GM21619 (cell line): Measurements from ENCODE around the gene ACVRL1.

Experiments used
- ATAC-seq: cut with Tn5 transposase; IDR thresholded peaks from one replicate; pipeline ENCODE4 v1.9.1; 2021; ENCODE audit not compliant: unreplicated experiment

ACVRL1 gene

GRCh38 chr12:51896236-51896635 is 11.1 kb upstream of the ACVRL1 start:
- no peak for ATAC-seq

- ATAC-seq = no peak
These were observed 10.1 kb upstream of the ACVRL1 start for GRCh38 chr12:51897181-51897580.

DNA sequence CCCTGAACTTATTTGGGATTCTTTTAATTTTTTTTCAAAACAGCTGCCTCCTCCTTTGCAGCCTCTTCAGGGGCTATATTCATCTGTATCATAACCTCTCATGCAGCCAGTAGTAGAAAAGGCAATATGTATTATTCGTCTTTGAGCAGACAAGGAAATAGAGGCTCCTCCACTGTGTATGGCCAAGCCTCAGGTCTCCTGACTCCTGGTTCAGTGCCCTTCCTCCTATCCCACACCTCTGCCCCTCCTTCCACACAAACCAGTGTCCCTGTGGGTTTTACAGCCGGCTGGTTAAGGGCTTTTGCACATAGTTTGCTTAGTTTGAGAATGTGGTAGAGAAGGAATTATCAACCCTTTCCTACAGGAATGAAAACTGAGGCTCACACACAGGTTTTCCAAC is 8.8 kb upstream of the ACVRL1 start:
- no peak for ATAC-seq

DNA sequence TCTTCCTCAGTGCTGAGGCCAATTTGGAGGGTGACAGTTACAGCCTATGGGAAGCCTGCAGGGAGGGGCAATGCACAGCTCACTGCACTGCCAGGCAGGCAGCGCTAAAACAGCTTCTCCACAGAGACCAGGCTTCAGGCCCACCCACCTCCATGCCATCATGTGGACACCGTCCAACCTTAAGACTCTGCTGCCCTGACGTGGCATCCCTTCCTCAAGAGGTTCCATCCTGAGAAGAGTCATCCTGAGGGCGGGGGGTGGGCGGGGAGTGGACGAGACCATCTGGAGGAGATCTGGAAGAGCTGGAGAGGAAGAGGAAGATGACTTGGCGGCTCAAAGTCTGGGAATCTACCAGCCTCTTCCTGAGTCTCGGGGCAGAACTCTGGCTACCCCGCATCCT is 8.4 kb upstream of the ACVRL1 start:
- no peak for ATAC-seq

DNA sequence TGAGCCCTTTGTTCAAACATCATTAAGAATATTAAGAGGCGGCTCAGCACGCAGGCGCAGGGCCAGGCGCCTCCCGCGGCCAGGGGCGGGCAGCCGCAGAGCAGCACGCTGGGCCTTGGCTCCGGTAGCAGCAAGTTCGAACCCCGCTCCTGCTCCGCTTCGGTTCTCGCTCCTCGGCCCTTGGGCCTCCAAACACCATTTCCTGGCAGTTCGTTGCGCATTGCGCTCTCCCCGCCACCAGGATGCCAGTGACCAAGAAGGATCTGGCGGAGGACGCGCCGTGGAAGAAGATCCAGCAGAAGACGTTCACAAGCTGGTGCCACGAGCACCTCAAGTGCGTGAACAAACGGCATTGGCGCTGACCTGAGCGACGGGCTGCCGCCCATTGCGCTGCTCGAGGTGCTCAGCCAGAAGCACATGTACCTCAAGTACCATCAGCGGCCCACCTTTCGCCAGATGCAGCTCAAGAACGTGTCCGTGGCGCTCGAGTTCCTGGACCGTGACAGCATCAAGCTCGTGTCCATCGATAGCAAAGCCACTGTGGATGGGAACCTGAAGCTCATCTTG is 6.9 kb upstream of the ACVRL1 start:
- no peak for ATAC-seq

DNA sequence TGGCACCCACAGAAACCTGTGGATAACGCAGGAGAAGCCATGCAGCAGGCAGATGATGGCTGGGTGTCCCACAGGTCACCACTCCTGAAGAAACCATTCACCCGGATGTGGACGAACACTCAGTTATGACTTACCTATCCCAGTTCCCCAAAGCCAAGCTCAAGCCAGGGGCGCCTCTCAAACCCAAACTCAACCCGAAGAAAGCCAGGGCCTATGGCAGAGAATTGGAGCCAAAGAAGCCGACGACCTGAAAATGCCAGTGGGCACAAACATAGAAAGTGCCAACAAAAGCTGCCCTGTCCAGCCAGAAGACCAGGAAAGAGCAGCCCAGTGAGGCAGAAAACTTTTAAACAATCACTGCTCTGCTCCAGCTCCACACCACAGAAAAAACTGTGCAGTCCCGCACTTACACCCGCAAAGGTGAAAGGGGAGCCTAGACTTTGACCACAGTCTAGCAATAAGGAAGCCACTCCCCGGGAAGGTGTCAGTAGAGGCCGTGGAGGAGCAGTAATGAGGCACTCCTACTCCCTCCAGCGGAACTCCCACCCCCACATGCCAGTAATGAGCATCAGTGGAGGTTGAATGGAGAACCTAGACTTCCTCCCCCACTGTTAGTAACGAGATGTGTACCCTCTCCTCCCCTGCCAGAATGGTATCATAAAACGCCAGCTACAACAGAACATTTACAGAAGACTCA is 6.0 kb upstream of the ACVRL1 start:
- ATAC-seq = no peak

DNA sequence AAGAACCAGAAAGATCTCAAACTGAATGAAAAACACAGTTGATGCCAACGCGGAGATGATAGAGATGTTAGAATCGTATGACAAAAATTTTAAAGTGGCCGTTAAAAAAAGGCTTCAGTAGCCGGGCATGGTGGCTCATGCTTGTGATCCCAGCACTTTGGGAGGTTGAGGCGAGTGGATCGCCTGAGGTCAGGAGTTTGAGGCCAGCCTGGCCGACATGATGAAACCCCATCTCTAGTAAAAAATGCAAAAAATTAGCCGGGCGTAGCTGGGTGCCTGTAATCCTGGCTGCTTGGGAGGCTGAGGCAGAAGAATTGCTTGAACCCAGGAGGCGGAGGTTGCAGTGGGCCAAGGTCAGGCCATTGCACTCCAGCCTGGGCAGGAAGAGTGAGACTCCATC is 5.4 kb upstream of the ACVRL1 start:
- no peak for ATAC-seq

DNA sequence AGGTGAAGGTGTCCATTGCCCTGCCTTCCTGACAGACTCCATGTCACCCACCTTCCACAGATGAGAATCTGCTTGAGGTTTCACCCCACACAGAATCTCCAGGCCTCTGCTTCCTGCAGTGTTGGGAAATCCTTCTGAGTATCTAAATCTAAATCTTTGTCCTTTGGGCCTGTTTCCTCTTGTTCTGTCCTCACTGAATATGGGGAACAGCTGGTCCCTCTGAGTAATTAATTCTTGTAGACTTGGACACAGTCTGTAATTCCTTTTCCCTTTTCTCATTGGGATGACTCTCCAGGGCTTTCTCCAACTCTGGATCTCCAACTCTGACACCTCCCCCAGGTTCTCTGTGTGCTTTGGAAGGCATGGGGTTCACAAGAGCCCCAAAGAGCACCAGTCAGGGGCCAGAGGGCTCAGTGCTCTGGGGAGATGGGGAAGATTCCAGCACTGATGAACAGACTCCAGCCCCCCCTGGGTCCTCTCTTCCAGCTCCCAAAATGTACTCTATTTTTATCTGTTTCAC is 2.3 kb upstream of the ACVRL1 start:
- ATAC-seq = no peak

- ATAC-seq = no peak
These were observed 1.6 kb upstream of the ACVRL1 start for GRCh38 chr12:51905471-51906429.

GRCh38 chr12:51906430-51907082 is 748 bp upstream of the ACVRL1 start:
- ATAC-seq = no peak

- no peak for ATAC-seq
These were observed 637 bp downstream of the ACVRL1 start for GRCh38 chr12:51907856-51908425.

GRCh38 chr12:51908876-51909592 is 1.7 kb downstream of the ACVRL1 start:
- no peak for ATAC-seq

GRCh38 chr12:51910168-51910567 is 2.9 kb downstream of the ACVRL1 start:
- no peak for ATAC-seq

GRCh38 chr12:51910691-51911090 is 3.4 kb downstream of the ACVRL1 start:
- ATAC-seq = no peak

- ATAC-seq = no peak
These were observed 4.0 kb downstream of the ACVRL1 start for GRCh38 chr12:51911307-51911706.

GRCh38 chr12:51911788-51912711 is 4.7 kb downstream of the ACVRL1 start:
- ATAC-seq = no peak

DNA sequence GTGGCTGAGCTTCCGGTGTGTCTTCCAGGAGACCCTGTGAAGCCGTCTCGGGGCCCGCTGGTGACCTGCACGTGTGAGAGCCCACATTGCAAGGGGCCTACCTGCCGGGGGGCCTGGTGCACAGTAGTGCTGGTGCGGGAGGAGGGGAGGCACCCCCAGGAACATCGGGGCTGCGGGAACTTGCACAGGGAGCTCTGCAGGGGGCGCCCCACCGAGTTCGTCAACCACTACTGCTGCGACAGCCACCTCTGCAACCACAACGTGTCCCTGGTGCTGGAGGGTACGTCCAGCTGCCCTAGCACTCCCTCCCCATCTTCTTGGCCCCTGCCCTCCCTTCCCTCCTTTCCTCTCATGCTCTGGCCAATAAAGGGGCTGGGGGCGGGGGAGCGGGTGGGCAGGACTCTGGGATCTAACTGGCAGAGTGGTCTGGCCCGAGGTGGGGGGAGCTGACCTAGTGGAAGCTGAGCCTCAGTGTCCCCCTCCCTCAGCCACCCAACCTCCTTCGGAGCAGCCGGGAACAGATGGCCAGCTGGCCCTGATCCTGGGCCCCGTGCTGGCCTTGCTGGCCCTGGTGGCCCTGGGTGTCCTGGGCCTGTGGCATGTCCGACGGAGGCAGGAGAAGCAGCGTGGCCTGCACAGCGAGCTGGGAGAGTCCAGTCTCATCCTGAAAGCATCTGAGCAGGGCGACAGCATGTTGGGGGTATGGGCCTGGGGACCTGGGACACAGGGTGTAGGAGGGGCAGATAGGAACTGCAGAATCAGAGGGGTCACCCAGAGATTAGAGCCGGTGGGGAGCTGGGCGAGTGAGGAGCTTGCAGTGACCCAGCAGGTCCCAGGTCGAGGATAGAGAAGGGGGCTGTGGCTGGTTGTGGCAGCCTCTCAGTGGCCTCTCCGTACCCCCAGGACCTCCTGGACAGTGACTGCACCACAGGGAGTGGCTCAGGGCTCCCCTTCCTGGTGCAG is 6.0 kb downstream of the ACVRL1 start:
- ATAC-seq = no peak
